HG03439 (cell line): ENCODE results near the gene ALDH1A1.

Source experiments
- ATAC-seq: cut with Tn5 transposase; IDR thresholded peaks from one replicate; pipeline ENCODE4 v1.9.1; 2021; ENCODE audit warnings: mild to moderate bottlenecking, moderate library complexity; ENCODE audit not compliant: unreplicated experiment

Gene ALDH1A1

GRCh38 chr9:72921888-72922654, 30.8 kb downstream of the ALDH1A1 start:
- no peak for ATAC-seq

DNA sequence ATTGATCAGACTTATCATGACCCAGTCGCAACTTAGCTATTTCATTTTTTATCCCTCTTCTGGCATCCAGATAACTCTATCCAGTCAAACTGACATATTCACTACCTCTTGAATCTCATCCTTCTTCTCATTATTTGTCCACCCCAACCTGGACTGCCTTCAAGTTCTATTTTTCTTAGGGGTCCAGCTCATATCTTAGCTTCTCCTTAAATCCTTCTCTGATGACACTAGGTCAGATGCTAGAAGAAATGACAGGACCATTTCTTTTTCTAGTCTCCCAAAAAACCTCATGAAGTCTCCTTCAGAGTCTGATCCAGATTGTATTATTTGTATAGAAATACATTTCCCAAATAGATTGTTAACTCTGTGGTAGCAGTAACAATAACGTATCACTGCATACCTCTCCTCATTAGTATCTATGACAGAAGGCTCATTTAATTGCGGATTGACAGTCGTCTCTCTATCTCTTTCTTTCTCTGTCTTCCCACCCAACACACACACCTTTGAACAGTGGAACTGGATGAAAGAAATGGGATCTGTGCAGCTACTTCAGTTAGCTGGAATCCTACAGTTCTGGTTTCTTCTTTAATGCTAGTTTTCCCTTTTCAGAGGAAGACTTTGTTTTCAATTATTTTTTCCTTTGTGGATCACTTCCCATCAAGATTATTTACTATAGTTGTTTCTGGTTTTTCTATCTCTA, 33.5 kb downstream of the ALDH1A1 start:
- ATAC-seq, result no peak

DNA sequence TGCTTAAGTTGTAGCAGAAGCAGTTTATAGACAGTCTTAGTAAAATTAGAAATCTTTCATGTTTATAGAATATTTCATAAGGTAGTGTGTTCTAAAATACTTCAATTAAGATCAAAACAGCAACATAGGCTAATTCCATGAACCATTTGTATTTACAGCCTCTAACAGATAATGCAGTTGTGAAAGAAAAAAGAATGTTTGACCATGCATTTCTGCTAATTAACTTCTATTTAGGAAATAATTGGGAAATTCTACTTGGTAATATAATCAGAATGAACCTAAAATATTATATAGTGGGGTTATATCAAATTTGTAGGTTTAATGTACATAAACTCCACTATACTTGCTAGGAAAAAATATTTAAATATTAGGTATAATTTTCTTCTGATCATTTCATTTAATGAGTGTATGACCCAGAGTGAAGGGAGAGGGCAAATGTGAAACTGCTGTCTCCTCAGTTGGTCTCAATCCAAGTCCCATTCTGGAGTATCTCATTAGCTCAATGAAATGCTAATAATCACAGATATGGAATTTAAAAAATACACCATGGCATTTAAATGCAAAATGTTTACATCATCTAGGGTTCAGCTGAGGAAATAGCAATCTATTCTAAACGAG, 34.9 kb downstream of the ALDH1A1 start:
- ATAC-seq, result no peak

DNA sequence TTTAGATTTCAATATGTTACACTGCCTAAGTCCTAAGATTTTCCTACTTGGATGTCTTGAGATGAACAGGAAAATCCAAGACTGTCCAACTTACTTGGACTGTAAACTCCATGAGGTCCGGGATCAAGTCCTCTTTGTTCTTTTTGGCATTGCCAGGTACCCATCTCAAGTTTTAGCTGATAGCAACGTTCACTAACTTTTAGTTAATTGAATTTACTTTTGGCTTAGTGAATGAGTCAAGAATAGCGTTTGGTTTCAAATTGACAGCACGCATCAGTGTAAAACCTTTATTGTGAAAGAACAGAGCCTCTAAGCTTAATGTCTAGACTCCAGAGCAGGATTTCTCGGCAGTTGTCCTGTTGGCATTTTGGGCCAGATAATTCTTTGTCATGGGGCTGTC, 37.2 kb downstream of the ALDH1A1 start:
- no peak for ATAC-seq

GRCh38 chr9:72914750-72915149, 38.1 kb downstream of the ALDH1A1 start:
- ATAC-seq, result no peak

GRCh38 chr9:72913382-72914009, 39.4 kb downstream of the ALDH1A1 start:
- no peak for ATAC-seq

DNA sequence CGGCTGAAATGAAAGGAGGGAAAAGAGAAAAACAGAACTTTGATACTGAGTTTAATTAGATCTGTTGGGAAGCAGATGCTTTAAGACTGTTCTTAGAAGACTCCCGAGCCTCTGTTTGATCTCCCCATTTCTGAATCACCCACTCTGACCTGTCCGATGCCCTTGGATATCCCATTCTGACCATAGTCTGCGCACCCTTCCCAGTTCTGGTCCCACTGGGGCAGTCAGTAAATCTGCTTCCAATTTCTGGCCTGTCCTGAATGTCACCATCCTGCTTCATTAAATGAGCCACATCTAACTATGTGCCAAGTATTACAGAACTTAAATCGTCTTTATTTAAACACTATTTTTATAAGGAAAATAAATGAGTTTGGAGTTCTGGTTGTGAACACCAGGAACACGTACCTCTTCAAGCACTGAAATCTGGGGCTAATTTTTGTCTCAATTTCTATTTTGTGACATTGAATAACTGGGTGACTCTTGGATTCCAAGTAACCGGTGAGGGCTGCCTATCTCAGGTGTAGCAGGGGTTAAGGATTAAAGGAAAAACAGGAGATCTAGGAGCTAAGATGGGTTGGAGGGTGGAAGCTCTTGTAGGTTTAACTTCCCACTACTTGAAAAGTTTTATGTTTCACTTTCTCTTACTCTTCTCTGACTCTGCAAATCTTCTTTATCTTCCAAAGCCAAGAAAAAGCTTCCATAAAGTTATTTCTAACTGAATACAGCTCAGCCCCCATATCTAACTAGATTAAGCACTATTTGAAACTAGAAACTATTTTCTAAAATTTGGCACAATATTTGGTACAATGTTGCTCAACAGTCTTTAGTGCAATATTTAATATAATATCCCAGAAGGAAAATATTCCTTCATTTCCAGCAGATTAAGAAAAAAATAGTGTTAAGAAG, 40.1 kb downstream of the ALDH1A1 start:
- ATAC-seq, result no peak

DNA sequence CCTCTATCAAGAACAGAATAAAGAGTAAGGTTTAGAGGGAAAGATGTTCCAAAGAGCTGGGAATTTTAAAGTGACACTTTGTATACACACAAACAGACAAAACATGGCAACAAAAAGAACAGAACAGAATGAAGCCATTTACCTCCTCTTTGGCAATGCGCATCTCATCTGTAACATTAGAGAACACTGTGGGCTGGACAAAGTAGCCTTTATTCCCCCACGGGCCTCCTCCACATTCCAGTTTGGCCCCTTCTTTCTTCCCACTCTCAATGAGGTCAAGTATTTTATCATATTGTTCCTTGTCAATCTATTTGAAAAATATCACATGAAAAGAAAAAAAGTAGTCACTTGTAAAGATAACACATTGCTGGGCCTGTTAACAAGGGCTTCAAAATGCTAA, 41.0 kb downstream of the ALDH1A1 start:
- ATAC-seq, result no peak

- ATAC-seq, result no peak
Measured at GRCh38 chr9:72911247-72911775, 41.5 kb downstream of the ALDH1A1 start.

- ATAC-seq, result no peak
Measured at GRCh38 chr9:72909428-72909827, 43.4 kb downstream of the ALDH1A1 start.

- ATAC-seq, result no peak
Measured at GRCh38 chr9:72907421-72907820, 45.4 kb downstream of the ALDH1A1 start.

DNA sequence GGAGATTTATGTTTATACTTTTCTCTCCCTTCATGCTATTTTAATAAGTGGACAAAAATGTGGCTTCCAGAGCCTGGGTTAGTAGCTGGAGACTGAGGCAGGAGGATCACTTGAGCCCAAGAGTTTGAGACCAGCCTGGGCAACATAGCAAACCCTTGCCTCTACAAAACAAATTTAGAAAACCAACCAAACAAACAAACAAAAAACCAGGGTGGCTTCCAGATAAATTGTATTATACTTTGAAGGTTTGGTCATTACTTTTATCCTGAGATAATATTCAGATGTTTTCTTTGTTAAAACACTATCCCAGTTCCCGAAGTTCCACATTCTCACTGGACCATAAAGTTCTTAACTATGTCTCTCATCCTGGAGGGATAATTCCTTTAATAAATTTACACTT, 46.0 kb downstream of the ALDH1A1 start:
- ATAC-seq, result no peak

- no peak for ATAC-seq
Measured at GRCh38 chr9:72905514-72906480, 47.1 kb downstream of the ALDH1A1 start.

DNA sequence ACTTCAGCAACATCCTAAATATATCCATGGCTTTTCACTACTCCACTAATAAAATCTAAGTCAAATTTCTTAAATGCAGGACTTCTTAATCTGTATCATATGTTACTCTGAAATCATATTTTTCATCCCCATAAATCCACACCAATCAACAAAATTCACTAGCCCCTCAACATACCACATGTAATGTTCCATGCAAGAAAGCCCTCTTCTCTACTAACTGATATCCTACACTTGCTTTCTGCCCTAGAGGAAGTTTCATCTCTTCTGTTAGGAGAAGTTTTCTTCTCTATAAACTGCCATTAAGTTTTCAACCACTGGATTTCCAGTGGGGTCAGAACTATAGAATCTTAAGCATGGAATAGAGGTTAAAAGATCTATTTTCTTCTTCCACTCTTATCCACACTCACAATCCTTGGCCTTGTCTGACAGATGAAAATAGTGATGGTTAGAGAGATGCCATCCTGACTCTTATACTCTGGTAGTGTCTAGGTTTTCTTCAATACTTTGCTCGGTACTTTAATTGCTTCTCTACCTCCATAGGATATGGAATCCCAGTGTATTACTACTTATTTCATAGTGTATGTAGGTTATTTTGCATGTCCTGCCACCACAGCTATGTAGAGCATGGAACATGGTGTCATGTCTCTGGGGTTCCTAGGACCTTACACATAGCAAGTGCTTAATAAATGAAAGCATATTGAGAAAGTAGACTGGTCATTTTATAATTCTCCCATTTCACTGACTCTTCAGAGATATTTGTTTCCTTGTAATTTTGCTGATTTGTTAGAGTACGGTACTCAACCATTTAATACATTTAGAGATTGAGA, 48.4 kb downstream of the ALDH1A1 start:
- no peak for ATAC-seq

DNA sequence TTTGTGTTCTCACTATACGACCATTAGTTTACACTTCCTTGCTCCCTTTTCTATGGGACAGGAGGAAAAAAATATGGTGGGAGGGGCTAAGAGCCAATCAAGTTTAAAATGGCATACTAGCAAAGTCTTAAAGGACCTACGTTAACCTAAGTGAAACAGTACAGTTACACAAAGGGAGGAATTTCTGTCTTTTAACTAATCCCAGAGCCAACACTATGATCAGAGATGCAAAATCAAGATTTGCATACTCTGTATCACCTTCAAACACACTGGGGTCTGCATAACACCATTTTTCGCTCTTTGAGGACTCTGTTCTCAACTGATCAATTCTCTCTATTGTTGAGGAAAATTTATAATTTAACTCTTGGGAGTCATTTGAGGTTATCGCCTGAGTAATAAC, 49.8 kb downstream of the ALDH1A1 start:
- ATAC-seq, result no peak

DNA sequence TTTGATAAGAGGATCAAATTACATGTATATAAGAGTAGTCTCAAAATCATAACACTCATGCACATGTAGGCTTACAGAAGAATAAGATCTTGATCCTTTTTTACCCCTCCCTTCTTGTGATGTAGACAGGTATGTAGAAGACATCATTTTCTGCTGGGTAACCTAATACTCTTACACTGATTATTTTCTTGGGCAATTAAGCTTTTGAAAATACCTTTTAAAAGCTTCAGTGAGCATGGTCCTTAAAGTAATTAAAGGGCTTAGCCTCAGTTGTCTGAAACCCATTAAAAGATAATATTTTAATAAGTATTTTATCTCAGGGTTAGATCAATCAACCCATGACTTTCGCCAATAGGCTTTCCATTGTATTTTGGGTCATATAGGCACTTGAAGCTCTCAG, 50.6 kb downstream of the ALDH1A1 start:
- ATAC-seq, result no peak

- ATAC-seq, result no peak
Measured at GRCh38 chr9:72899734-72900477, 52.9 kb downstream of the ALDH1A1 start.
